Measurements from ENCODE around the gene KCTD2. TPM values are rescaled to one million over a fixed set of nuclear protein-coding genes. Genes with fewer than 3 reads are reported as not detected.

KCTD2 gene
- total RNA-seq = 10 to 100 TPM in 1 of 6 donors, 1 to 10 TPM in 5; 6.3 to 13.2 (median 8.5) TPM
- 10 to 100 TPM; 13.0 to 14.6 TPM for polyA plus RNA-seq

DNA sequence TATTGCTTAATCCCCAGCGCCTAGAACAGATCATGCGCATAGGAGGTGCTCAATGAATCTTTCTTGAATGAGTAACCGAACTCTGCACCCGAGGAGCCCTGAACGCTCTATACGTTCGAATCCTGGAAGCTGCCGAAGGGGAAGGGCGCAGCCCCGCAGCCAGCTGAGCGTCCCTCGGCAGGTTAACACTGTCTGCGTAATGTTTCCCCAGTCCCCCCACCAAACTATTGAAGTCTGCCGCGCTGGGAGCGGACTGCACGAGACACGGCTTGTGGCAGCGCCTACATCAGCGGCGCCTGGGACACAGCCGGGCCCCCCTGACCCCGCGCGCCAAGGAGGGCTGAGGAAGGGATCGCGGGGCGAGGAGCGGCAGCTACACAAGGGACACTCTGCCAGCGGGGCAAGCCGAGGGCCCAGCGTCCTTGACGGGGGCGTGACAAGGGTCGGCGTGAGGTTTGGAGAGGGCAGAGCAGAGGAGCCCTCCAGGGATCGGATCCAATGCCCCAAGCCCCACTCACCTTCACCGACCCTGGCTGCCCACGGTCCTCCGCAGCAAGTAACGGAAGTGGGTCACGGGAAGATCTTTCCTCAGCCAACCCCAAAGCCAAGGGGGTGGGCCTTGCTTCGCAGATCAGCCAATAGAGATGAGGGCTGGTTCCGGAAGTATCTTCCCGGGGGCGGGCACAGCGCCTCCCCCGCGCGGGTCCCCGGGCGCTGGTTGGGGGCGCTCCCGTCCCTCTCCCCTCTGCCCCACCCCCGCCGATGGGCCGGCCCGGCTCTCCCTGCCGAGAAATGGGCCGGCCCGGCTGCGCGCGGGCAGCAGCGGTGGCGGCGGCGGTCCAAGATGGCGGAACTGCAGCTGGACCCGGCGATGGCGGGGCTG, at the start of gene KCTD2, which contains the start of gene ATP5PD:
TSS of gene KCTD2 (plus strand) at position 819 of the 883 bp plus-strand sequence. CDS start at position 845, 26 bp downstream.
TSS of gene ATP5PD (minus strand) at position 563 of the 883 bp plus-strand sequence. CDS start 4,319 bp downstream, outside the sequence.
- no peak for TF ChIP-seq CTCF (IDR thresholded peaks at IDR 0.05)
- WGBS, 2 donors = 0 to 1% methylated on average over 51 to 72 of the region's 72 CpGs
- no peak for FAIRE-seq

DNA sequence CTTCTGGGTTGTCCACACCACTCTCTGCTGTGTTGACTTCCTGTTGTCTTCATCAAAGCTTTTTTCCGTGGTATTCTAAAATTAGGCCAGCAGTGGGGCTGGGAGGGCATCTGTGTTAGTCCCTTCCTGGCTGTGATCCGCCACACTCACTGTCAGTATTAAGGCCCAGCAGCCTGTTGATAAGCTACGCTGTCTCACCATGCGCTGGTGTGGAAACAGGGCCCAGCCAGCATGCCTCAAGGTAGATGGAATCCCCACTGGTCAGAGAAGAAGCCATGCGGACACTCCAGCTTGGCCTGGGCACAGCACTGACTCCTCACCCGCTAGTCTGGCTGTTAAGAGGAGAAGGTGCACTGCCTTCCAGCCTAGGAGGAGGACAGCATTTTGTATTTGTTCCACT, 48.2 kb upstream of the KCTD2 start:
- H3K9me3 ChIP-seq = no peaks in the 10 kb centered on the region
- no peak overlapping the region for H3K4me3 ChIP-seq
- ATAC-seq = no peak
- H3K36me3 ChIP-seq = peaks cover 0 to 8% (median 0%) of the 10 kb centered on the region in 3 donors
- H3K27me3 ChIP-seq = no peaks in the 10 kb centered on the region
- intact Hi-C loops (cut with DNase I) = no loop called here
- DNase-seq = no peak
- no peak for TF ChIP-seq CTCF (IDR thresholded peaks at IDR 0.05)
- WGBS, 2 donors = 82 to 85% methylated on average over 6 of the region's 6 CpGs
- H3K27ac ChIP-seq = no peak overlapping the region
- H3K4me1 ChIP-seq = peaks cover 0 to 5% (median 0%) of the 10 kb centered on the region in 3 donors
- no peak for FAIRE-seq

More for the DNA sequence above, at the start of gene KCTD2, which contains the start of gene ATP5PD:
- Histone ChIP-seq H3K9me3 (no peaks in the 10 kb centered on the region), H3K36me3 (peaks cover 0 to 6% (median 4%) of the 10 kb centered on the region in 3 donors), H3K27me3 (no peaks in the 10 kb centered on the region), H3K4me1 (peaks cover 4 to 19% (median 10%) of the 10 kb centered on the region in 3 donors), H3K27ac (peak within 1 kb of the TSS; percentile 69 to 91 (median 88)), H3K4me3 (peak within 1 kb of the TSS; percentile 73 to 97 (median 93))
- DNase-seq = peak; percentile 94 to 97 (median 96)
- intact Hi-C loops (cut with DNase I) = no loop called here
- ATAC-seq = peak; percentile 98

- Histone ChIP-seq H3K27me3 (no peaks in the 10 kb centered on the region), H3K9me3 (no peaks in the 10 kb centered on the region), H3K4me3 (no peak overlapping the region), H3K36me3 (peaks cover 0 to 8% (median 0%) of the 10 kb centered on the region in 3 donors), H3K27ac (no peak overlapping the region), H3K4me1 (no peaks in the 10 kb centered on the region)
- WGBS, 2 donors = 65 to 75% methylated on average over 4 of the region's 4 CpGs
- DNase-seq (no peak), ATAC-seq (no peak), FAIRE-seq (no peak)
- TF ChIP-seq CTCF (IDR thresholded peaks at IDR 0.05) = no peak
- intact Hi-C loops (cut with DNase I) = no loop called here
Observed at GRCh38 chr17:74999523-74999922, 47.5 kb upstream of the KCTD2 start.

DNA sequence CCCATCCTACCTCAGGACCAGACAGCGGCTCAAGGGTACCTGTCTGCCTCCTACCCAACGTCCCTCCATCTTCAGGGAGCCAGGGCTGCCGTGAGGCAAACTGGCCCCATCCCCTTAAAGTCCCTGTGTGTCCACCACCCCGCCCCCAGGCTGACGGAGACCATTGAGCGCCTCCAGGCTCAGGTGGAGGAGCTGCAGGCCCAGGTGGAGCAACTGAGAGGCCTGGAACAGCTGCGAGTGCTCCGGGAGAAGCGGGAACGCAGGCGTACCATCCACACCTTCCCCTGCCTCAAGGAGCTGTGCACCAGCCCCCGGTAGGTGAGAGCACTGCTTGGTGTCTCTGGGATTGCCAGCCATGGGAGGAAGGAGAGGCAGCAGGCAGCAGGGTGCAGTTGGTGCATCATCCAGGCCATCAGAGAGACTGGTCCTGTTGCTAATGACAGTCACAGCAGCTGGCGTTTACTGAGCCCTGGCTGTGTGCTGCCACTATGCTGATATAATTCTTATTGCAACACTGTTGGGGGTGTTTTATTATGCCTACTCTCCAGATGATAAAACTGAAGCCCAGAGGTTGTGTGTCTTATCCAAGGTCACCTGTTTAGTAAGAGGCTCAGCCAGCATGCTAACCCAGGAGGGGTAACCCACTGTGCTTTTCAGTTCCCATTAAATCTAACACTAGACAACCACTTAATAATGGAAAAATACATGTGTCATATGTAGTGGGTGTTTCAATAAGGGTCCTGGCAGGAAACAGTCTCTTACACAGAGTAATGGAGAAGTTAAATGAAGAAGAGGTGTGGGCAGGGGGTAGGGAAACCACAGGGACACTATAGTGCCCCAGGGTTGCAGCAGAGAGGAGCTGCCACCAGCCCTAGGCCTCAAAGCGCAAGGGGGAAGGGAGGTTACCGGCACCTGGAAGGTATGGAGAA, 44.8 kb upstream of the KCTD2 start:
- Histone ChIP-seq H3K27ac (no peak overlapping the region), H3K36me3 (peaks cover 0 to 8% (median 0%) of the 10 kb centered on the region in 3 donors), H3K9me3 (no peaks in the 10 kb centered on the region), H3K4me1 (no peaks in the 10 kb centered on the region), H3K27me3 (no peaks in the 10 kb centered on the region), H3K4me3 (no peak overlapping the region)
- DNase-seq (no peak), FAIRE-seq (no peak), ATAC-seq (no peak)
- no peak for TF ChIP-seq CTCF (IDR thresholded peaks at IDR 0.05)
- intact Hi-C loops (cut with DNase I) = no loop called here
- 84 to 92% methylated on average over 15 of the region's 15 CpGs for WGBS, 2 donors
